Epidermal melanocyte (primary cell): ENCODE data around the gene GABRA5.

Source experiments
- DNase-seq: peaks from one replicate; pipeline ENCODE4 v3.0.0; 2011; ENCODE audit warnings: low spot score; ENCODE audit not compliant: insufficient read length

The GABRA5 gene

DNA sequence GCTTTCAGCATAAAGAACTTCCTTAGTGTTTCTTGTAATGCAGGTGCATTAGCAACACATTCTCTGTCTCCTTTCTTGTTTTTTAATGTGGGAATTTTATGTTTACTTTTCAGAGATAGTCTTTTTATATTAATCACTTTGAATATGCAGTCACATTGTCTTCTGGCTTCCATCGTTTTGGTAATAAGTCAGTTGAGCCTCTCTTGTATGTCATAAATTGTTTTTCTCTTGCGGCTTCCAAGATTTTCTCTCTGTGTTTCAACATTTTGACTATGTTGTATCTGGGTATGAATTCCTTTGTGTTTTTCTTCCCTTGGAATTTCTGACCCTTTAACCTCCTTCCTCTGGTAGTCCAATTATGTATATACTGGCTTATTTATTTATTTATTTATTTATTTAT is 129.4 kb downstream of the GABRA5 start:
- no peak for DNase-seq
